Stimulated activated naive CD8-positive, alpha-beta T cell treated with anti-CD3 and anti-CD28 coated beads, Interleukin-15, Interleukin-2, amounts not matched to agents 100 U/mL and 50 U/mL, for 24 hours (primary cell): ENCODE results near the gene SELENOK.
A peak's percentile ranks its signal among the peaks of the same experiment; 100 is the strongest.
"Not testable (repeated sequence)": the region's sequence is repeated elsewhere in the genome, so short reads cannot be mapped to it uniquely, and the experiment has no call there.

ENCODE experiments used
- ATAC-seq: fragments of 150-1000 bp; cut with Tn5 transposase; one replicate; pipeline ENCODE4 v1.10.0; 2021
- DNase-seq: peaks from one replicate; pipeline ENCODE4 v3.0.0; 2021

Gene SELENOK

GRCh38 chr3:53891497-53892285, at the start of gene SELENOK:
TSS of gene SELENOK (minus strand) at chr3:53891859.
- DNase-seq (peak; percentile 94), ATAC-seq (peak; percentile 97)

- DNase-seq (no peak), ATAC-seq (no peak)
Measured at GRCh38 chr3:53941184-53941583, 49.5 kb upstream of the SELENOK start.

GRCh38 chr3:53940623-53941022, 49.0 kb upstream of the SELENOK start:
- ATAC-seq (no peak), DNase-seq (no peak)

GRCh38 chr3:53939813-53940212, 48.2 kb upstream of the SELENOK start:
- DNase-seq, result no peak

GRCh38 chr3:53939086-53939582, 47.5 kb upstream of the SELENOK start:
- ATAC-seq (no peak), DNase-seq (no peak)

More at GRCh38 chr3:53939813-53940212, 48.2 kb upstream of the SELENOK start:
- no peak for ATAC-seq

- DNase-seq (peak; percentile 18), ATAC-seq (no peak)
Measured at GRCh38 chr3:53938645-53939044, 47.0 kb upstream of the SELENOK start.

- no peak for ATAC-seq
Measured at GRCh38 chr3:53936347-53936746, 44.7 kb upstream of the SELENOK start.

GRCh38 chr3:53935283-53935901, 43.7 kb upstream of the SELENOK start:
- no peak for ATAC-seq
- no peak for DNase-seq

More at GRCh38 chr3:53936347-53936746, 44.7 kb upstream of the SELENOK start:
- DNase-seq, result no peak

- not testable (repeated sequence) for DNase-seq, ATAC-seq
Measured at GRCh38 chr3:53927208-53927872, 35.7 kb upstream of the SELENOK start.

- ATAC-seq (no peak), DNase-seq (no peak)
Measured at GRCh38 chr3:53921296-53921695, 29.6 kb upstream of the SELENOK start.

GRCh38 chr3:53919741-53920140, 28.1 kb upstream of the SELENOK start:
- no peak for ATAC-seq
- DNase-seq, result no peak

GRCh38 chr3:53913401-53913800, 21.7 kb upstream of the SELENOK start:
- ATAC-seq (no peak), DNase-seq (no peak)

GRCh38 chr3:53902711-53903110, 11.1 kb upstream of the SELENOK start:
- ATAC-seq, result no peak
- DNase-seq, result no peak

GRCh38 chr3:53902067-53902466, 10.4 kb upstream of the SELENOK start:
- no peak for DNase-seq
- ATAC-seq, result no peak

GRCh38 chr3:53900666-53901331, 9.1 kb upstream of the SELENOK start:
- no peak for ATAC-seq

GRCh38 chr3:53899750-53900149, 8.1 kb upstream of the SELENOK start:
- ATAC-seq, result no peak

More at GRCh38 chr3:53900666-53901331, 9.1 kb upstream of the SELENOK start:
- no peak for DNase-seq

GRCh38 chr3:53892286-53892637, 603 bp upstream of the SELENOK start:
- ATAC-seq (no peak), DNase-seq (no peak)

More at GRCh38 chr3:53899750-53900149, 8.1 kb upstream of the SELENOK start:
- DNase-seq, result no peak

GRCh38 chr3:53890726-53891475, 758 bp downstream of the SELENOK start:
- DNase-seq, result peak; percentile 33
- no peak for ATAC-seq

- ATAC-seq (no peak), DNase-seq (no peak)
Measured at GRCh38 chr3:53888232-53888631, 3.4 kb downstream of the SELENOK start.

GRCh38 chr3:53887446-53887845, 4.2 kb downstream of the SELENOK start:
- ATAC-seq, result no peak
- DNase-seq, result no peak

- ATAC-seq (no peak), DNase-seq (no peak)
Measured at GRCh38 chr3:53885239-53885638, 6.4 kb downstream of the SELENOK start.

- ATAC-seq, result no peak
- DNase-seq, result no peak
Measured at GRCh38 chr3:53884623-53885022, 7.0 kb downstream of the SELENOK start.
